Brain microvascular endothelial cell (primary cell): ENCODE data around the gene CTF1.

Source experiments
- DNase-seq: peaks from one replicate; pipeline ENCODE4 v3.0.0-alpha.2; 2020
- H3K27ac ChIP-seq: fragments of 250-450 bp; sonication (Bioruptor Pico); 2 replicates; pipeline ENCODE4 v1.5.1; 2020; ENCODE audit warnings: mild to moderate bottlenecking, moderate library complexity
- H3K27me3 ChIP-seq: fragments of 250-450 bp; sonication (Bioruptor Pico); replicated peaks from 2 replicates; pipeline ENCODE4 v1.5.1; 2020; ENCODE audit warnings: mild to moderate bottlenecking
- H3K36me3 ChIP-seq: fragments of 250-450 bp; sonication (Bioruptor Pico); replicated peaks from 2 replicates; pipeline ENCODE4 v1.5.1; 2020; ENCODE audit warnings: mild to moderate bottlenecking
- H3K4me3 ChIP-seq: 2 replicates; pipeline ENCODE4 v1.5.1; 2011; ENCODE audit warnings: low read depth, mild to moderate bottlenecking, control low read depth, low read length, moderate library complexity
- in situ Hi-C: cut with HindIII; loops from 2 replicates; pipeline ENCODE4 v1.10.0; 2017; ENCODE audit warnings: low sequenced_read_pairs, low pct_ligation_motif_present
- TF ChIP-seq, protein P1 (sequence below): IDR thresholded peaks from 2 replicates; pipeline ENCODE4 v1.5.1; 2011; ENCODE audit warnings: low read depth, mild to moderate bottlenecking, moderate library complexity, low read length, control low read depth, inconsistent platforms; ENCODE audit errors: missing control alignments

CTF1 gene

GRCh38 chr16:30925995-30926811 lies 29.8 kb downstream of the CTF1 start:
- Histone ChIP-seq H3K4me3 (no peak overlapping the region), H3K27me3 (no peaks in the 10 kb centered on the region), H3K36me3 (peaks cover 25% of the 10 kb centered on the region), H3K27ac (no peak overlapping the region)
- TF ChIP-seq, protein P1, sequence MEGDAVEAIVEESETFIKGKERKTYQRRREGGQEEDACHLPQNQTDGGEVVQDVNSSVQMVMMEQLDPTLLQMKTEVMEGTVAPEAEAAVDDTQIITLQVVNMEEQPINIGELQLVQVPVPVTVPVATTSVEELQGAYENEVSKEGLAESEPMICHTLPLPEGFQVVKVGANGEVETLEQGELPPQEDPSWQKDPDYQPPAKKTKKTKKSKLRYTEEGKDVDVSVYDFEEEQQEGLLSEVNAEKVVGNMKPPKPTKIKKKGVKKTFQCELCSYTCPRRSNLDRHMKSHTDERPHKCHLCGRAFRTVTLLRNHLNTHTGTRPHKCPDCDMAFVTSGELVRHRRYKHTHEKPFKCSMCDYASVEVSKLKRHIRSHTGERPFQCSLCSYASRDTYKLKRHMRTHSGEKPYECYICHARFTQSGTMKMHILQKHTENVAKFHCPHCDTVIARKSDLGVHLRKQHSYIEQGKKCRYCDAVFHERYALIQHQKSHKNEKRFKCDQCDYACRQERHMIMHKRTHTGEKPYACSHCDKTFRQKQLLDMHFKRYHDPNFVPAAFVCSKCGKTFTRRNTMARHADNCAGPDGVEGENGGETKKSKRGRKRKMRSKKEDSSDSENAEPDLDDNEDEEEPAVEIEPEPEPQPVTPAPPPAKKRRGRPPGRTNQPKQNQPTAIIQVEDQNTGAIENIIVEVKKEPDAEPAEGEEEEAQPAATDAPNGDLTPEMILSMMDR = no peak
- in situ Hi-C loops = loop anchor here (25.0 kb wide), 1 partner anchor 536 kb away; the partner anchor contains the start of genes ARMC5 and TGFB1I1
- DNase-seq = no peak

GRCh38 chr16:30926937-30927788 lies 30.7 kb downstream of the CTF1 start:
- TF ChIP-seq, protein P1 = no peak
- in situ Hi-C loops = loop anchor here (25.0 kb wide), 1 partner anchor 535 kb away; the partner anchor contains the start of genes ARMC5 and TGFB1I1
- no peaks in the 10 kb centered on the region for H3K27me3 ChIP-seq
- no peak for DNase-seq
- no peak overlapping the region for H3K27ac ChIP-seq
- peaks cover 31% of the 10 kb centered on the region for H3K36me3 ChIP-seq
- H3K4me3 ChIP-seq = no peak overlapping the region

DNA sequence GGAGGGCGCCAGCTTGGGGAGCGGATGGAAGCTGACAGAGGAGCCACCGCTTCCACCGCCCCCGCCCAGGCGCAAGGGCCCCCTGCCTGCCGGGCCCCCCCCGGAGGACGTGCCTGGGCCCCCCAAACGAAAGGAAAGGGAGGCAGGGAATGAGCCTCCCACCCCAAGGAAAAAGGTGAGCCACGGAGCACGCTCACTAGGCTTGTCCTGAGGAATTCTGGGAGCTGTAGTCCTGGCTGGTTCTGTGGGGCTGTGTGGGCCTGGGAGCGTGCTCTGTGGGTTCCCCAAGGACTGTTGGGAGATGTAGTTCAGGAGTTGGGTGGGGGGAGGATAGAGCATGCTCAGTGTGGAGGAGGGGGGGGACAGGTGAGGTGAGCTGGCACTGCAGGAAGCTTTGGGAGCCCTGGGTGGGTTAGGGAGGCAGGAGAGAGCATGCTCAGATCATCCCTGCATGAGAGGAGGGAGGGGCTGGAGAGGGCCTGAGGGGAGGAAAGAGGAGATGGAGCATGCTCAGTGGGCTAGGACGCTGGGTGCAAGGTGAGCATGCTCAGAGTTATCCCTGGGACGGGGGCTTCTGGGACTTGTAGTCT lies 31.5 kb downstream of the CTF1 start:
- H3K27me3 ChIP-seq = no peaks in the 10 kb centered on the region
- peaks cover 36% of the 10 kb centered on the region for H3K36me3 ChIP-seq
- in situ Hi-C loops = loop anchor here (25.0 kb wide), 1 partner anchor 534 kb away; the partner anchor contains the start of genes ARMC5 and TGFB1I1
- TF ChIP-seq, protein P1 = no peak
- no peak overlapping the region for H3K27ac ChIP-seq
- H3K4me3 ChIP-seq = no peak overlapping the region
- DNase-seq = no peak

GRCh38 chr16:30928390-30928789 lies 32.0 kb downstream of the CTF1 start:
- no peaks in the 10 kb centered on the region for H3K27me3 ChIP-seq
- in situ Hi-C loops = loop anchor here (25.0 kb wide), 1 partner anchor 534 kb away; the partner anchor contains the start of genes ARMC5 and TGFB1I1
- peaks cover 41% of the 10 kb centered on the region for H3K36me3 ChIP-seq
- no peak overlapping the region for H3K27ac ChIP-seq
- TF ChIP-seq, protein P1 = no peak
- no peak for DNase-seq
- H3K4me3 ChIP-seq = no peak overlapping the region

DNA sequence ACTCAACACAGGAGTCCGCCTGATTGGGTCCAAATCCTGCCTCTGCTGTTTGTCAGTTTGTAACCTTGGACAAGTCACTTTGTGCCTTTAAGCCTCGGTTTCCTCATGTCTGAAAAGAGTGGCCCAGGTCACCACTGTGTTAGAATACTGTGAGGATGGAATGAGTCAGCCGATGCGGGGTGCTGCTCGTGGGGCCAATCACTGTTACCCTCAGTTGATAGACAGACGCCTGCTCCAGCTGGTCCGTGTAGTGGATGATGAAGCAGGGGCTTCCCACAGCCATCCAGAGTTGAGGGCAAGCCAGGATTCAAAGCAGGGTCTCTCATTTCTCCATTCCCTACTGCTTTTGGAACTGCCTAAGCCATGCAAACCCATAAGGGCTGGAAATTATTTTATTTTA lies 32.8 kb downstream of the CTF1 start:
- in situ Hi-C loops = loop anchor here (25.0 kb wide), 1 partner anchor 533 kb away; the partner anchor contains the start of genes ARMC5 and TGFB1I1
- H3K27me3 ChIP-seq = no peaks in the 10 kb centered on the region
- DNase-seq = no peak
- TF ChIP-seq, protein P1 = no peak
- H3K36me3 ChIP-seq = peaks cover 46% of the 10 kb centered on the region
- no peak overlapping the region for H3K27ac ChIP-seq
- no peak overlapping the region for H3K4me3 ChIP-seq
